SK-N-SH (cell line): ENCODE data around the gene RNASE9. TPM values are rescaled to one million over a fixed set of nuclear protein-coding genes. Genes with fewer than 3 reads are reported as not detected.

Source experiments
- CTCF ChIA-PET: fragments of 300-600, 350-600 bp; formaldehyde crosslinking; extraction: SDS; loops from one replicate; lab custom pipeline; 2021; lab: Yijun Ruan, JAX
- POLR2A ChIA-PET: fragments of 350-600 bp; sonication (Branson Sonifier 250); formaldehyde crosslinking; extraction: SDS; loops from one replicate; lab custom pipeline; 2020; ENCODE audit warnings: antibody characterized with exemption, inconsistent platforms; lab: Yijun Ruan, JAX
- DNase-seq: peaks from one replicate; pipeline ENCODE4 v3.0.0; 2012
- H2AFZ ChIP-seq: fragments of 200-600 bp; sonication (generic); 2 replicates; pipeline ENCODE4 v1.8.1; 2016; ENCODE audit warnings: antibody characterized with exemption, mild to moderate bottlenecking, low read depth
- H3F3A ChIP-seq: fragments of 200-600 bp; sonication (generic); replicated peaks from 2 replicates; pipeline ENCODE3; 2016; ENCODE audit warnings: antibody characterized with exemption, mild to moderate bottlenecking; ENCODE audit not compliant: insufficient read depth
- H3K27ac ChIP-seq, 2 experiments: fragments of 200-500 bp in 1 of 2; fragments of 200-600 bp in 1 of 2; sonication (Bioruptor generic) in 1 of 2; sonication (generic), shearing (Covaris generic) in 1 of 2; 2 replicates each; pipeline versions ENCODE4 v1.5.1 to v1.6.1; 2014 to 2016; ENCODE audit warnings: low read depth in 2 of 2, inconsistent platforms in 1 of 2, low read length in 1 of 2, mild to moderate bottlenecking in 1 of 2, mixed read lengths in 1 of 2
- H3K27me3 ChIP-seq: fragments of 200-600 bp; sonication (generic), shearing (Covaris generic); 2 replicates; pipeline ENCODE4 v1.6.1; 2016; ENCODE audit warnings: mixed run types; ENCODE audit not compliant: insufficient read depth
- H3K36me3 ChIP-seq, 2 experiments: fragments of 200-500 bp in 1 of 2; fragments of 200-600 bp in 1 of 2; sonication (Bioruptor generic) in 1 of 2; sonication (generic) in 1 of 2; replicated peaks in 1 of 2; 2 replicates each; pipeline versions ENCODE3 to v1.5.1; 2014 to 2016; ENCODE audit warnings: low read length in 1 of 2, mild to moderate bottlenecking in 1 of 2; ENCODE audit not compliant: insufficient read depth in 2 of 2, control insufficient read depth in 1 of 2
- H3K4me1 ChIP-seq, 2 experiments: fragments of 200-500 bp in 1 of 2; fragments of 200-600 bp in 1 of 2; sonication (Bioruptor generic) in 1 of 2; sonication (generic), shearing (Covaris generic) in 1 of 2; 2 replicates each; pipeline versions ENCODE4 v1.5.1 to v1.6.1; 2014 to 2016; ENCODE audit warnings: low read depth in 1 of 2, low read length in 1 of 2, mixed run types in 1 of 2; ENCODE audit not compliant: insufficient read depth in 2 of 2, control insufficient read depth in 1 of 2
- H3K4me2 ChIP-seq: fragments of 200-600 bp; sonication (generic), shearing (Covaris generic); 2 replicates; pipeline ENCODE4 v1.6.1; 2017; ENCODE audit warnings: mixed run types
- H3K4me3 ChIP-seq, 2 experiments: fragments of 200-500 bp in 1 of 2; fragments of 200-600 bp in 1 of 2; sonication (Bioruptor generic) in 1 of 2; sonication (generic), shearing (Covaris generic) in 1 of 2; 2 replicates each; pipeline versions ENCODE4 v1.5.1 to v1.8.1; 2014 to 2016; ENCODE audit warnings: low read depth in 2 of 2, inconsistent platforms in 1 of 2, low read length in 1 of 2, mild to moderate bottlenecking in 1 of 2, mixed read lengths in 1 of 2, moderate library complexity in 1 of 2
- H3K79me2 ChIP-seq: fragments of 200-600 bp; sonication (generic); 2 replicates; pipeline ENCODE4 v1.8.1; 2017; ENCODE audit warnings: mild to moderate bottlenecking; ENCODE audit not compliant: insufficient read depth
- H3K9ac ChIP-seq: fragments of 200-600 bp; sonication (generic); 2 replicates; pipeline ENCODE4 v1.6.1; 2017; ENCODE audit warnings: mixed run types
- H3K9me2 ChIP-seq: fragments of 200-600 bp; sonication (generic); 2 replicates; pipeline ENCODE4 v1.6.1; 2017; ENCODE audit warnings: mixed run types
- H3K9me3 ChIP-seq: fragments of 200-600 bp; sonication (generic); 2 replicates; pipeline ENCODE4 v1.6.1; 2017; ENCODE audit warnings: mixed run types, mild to moderate bottlenecking, moderate library complexity
- H4K20me1 ChIP-seq: fragments of 200-600 bp; sonication (generic); 2 replicates; pipeline ENCODE4 v1.6.1; 2017; ENCODE audit warnings: mild to moderate bottlenecking, mixed run types; ENCODE audit not compliant: insufficient read depth
- CHD2 ChIP-seq: fragments of 150-350 bp; IDR thresholded peaks from 2 replicates; pipeline ENCODE4 v1.6.1; 2018; ENCODE audit warnings: low read length; ENCODE audit not compliant: partially characterized antibody
- ELF1 ChIP-seq: IDR thresholded peaks from 2 replicates; pipeline ENCODE4 v1.4.0; 2012
- EZH2phosphoT487 ChIP-seq: fragments of 200-600 bp; sonication (generic); IDR thresholded peaks from 2 replicates; pipeline ENCODE4 v1.6.1; 2017; ENCODE audit warnings: low read depth, mixed run types, mild to moderate bottlenecking, antibody characterized with exemption, moderate library complexity, borderline replicate concordance
- FOSL2 ChIP-seq: IDR thresholded peaks from 2 replicates; pipeline ENCODE4 v1.4.0; 2012; ENCODE audit warnings: low read depth, mild to moderate bottlenecking, moderate library complexity, borderline replicate concordance
- FOXM1 ChIP-seq: IDR thresholded peaks from 2 replicates; pipeline ENCODE4 v1.4.0; 2012; ENCODE audit warnings: low read depth, mild to moderate bottlenecking
- GATA2 ChIP-seq: sonication (generic); formaldehyde crosslinking; IDR thresholded peaks from 2 replicates; pipeline ENCODE4 v1.5.0; 2020; ENCODE audit warnings: mild to moderate bottlenecking, missing genetic modification reagents
- MEF2A ChIP-seq: IDR thresholded peaks from 2 replicates; pipeline ENCODE4 v1.4.0; 2012; ENCODE audit warnings: low read depth, borderline replicate concordance
- MXI1 ChIP-seq: IDR thresholded peaks from 2 replicates; pipeline ENCODE4 v1.6.1; 2012; ENCODE audit warnings: mild to moderate bottlenecking, low read depth, low read length, improper control_type of control experiment
- NFIC ChIP-seq: IDR thresholded peaks from 2 replicates; pipeline ENCODE4 v1.4.0; 2012; ENCODE audit warnings: borderline replicate concordance
- POLR2AphosphoS5 ChIP-seq: IDR thresholded peaks from 2 replicates; pipeline ENCODE4 v1.6.1; 2012; ENCODE audit warnings: low read depth, low read length
- RAD21 ChIP-seq: IDR thresholded peaks from 2 replicates; pipeline ENCODE4 v1.6.1; 2012; ENCODE audit warnings: mild to moderate bottlenecking, low read length
- REST ChIP-seq: IDR thresholded peaks from 2 replicates; pipeline ENCODE4 v1.6.1; 2012; ENCODE audit warnings: mild to moderate bottlenecking, low read depth, low read length, moderate library complexity
- RXRA ChIP-seq: IDR thresholded peaks from 2 replicates; pipeline ENCODE4 v1.4.0; 2012; ENCODE audit warnings: low read depth, mild to moderate bottlenecking, borderline replicate concordance
- SIN3A ChIP-seq: IDR thresholded peaks from 2 replicates; pipeline ENCODE4 v1.6.1; 2012; ENCODE audit warnings: low read depth, mild to moderate bottlenecking, low read length, moderate library complexity, borderline replicate concordance
- USF1 ChIP-seq: IDR thresholded peaks from 2 replicates; pipeline ENCODE4 v1.4.0; 2012; ENCODE audit warnings: low read depth, borderline replicate concordance
- ZBTB33 ChIP-seq: IDR thresholded peaks from 2 replicates; pipeline ENCODE4 v1.4.0; 2012; ENCODE audit warnings: low read depth, borderline replicate concordance
- WGBS: methylation state at CpG from one replicate; pipeline ENCODE4 v1.1.6; 2017; ENCODE audit warnings: low lambda C conversion rate; 5-methylcytosine and 5-hydroxymethylcytosine counted together
- polyA plus RNA-seq, 3 experiments: library from polyadenylated mRNA; depleted of rRNA; stranded (reverse); fragments of >200 nt; gene quantifications; 2 replicates each; pipeline ENCODE4 v1.2.3, GENCODE V29; 2012
- TF ChIP-seq, protein P1 (sequence below): fragments of 150-350 bp; IDR thresholded peaks from 2 replicates; pipeline ENCODE4 v1.6.1; 2017; ENCODE audit warnings: antibody characterized with exemption, low read length, low read depth, borderline replicate concordance
- TF ChIP-seq, protein P2 (sequence below): fragments of 150-350 bp; IDR thresholded peaks from 2 replicates; pipeline ENCODE4 v1.6.1; 2016; ENCODE audit warnings: mild to moderate bottlenecking, low read depth, low read length

The RNASE9 gene
- polyA plus RNA-seq, 1 of the 3 experiments (the other 2 are of a cell fraction): not detected

- H3K4me2 ChIP-seq: no peak overlapping the region
- H3K79me2 ChIP-seq: no peaks in the 10 kb centered on the region
- no peak overlapping the region for H3K4me3 ChIP-seq
- no peaks in the 10 kb centered on the region for H3K9me3 ChIP-seq
- ChIA-PET CTCF (interaction anchor here (0.6 to 1.2 kb wide), 2 partner anchors 87 to 449 kb away, joined by 3 to 5 read pairs; no protein-coding TSS in a partner anchor), POLR2A (no interaction called here)
- H3K9ac ChIP-seq: no peak overlapping the region
- no peak overlapping the region for H3K27ac ChIP-seq
- H3F3A ChIP-seq: no peaks in the 10 kb centered on the region
- no peak for DNase-seq
- H2AFZ ChIP-seq: no peak overlapping the region
- no peak for TF ChIP-seq MXI1
- TF ChIP-seq GATA2 (CRISPR knock-in tag): no peak
- TF ChIP-seq, protein P1, sequence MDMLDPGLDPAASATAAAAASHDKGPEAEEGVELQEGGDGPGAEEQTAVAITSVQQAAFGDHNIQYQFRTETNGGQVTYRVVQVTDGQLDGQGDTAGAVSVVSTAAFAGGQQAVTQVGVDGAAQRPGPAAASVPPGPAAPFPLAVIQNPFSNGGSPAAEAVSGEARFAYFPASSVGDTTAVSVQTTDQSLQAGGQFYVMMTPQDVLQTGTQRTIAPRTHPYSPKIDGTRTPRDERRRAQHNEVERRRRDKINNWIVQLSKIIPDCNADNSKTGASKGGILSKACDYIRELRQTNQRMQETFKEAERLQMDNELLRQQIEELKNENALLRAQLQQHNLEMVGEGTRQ: no peak
- no peak for TF ChIP-seq FOSL2
- TF ChIP-seq RAD21: no peak
- TF ChIP-seq CHD2: no peak
- TF ChIP-seq, protein P2, sequence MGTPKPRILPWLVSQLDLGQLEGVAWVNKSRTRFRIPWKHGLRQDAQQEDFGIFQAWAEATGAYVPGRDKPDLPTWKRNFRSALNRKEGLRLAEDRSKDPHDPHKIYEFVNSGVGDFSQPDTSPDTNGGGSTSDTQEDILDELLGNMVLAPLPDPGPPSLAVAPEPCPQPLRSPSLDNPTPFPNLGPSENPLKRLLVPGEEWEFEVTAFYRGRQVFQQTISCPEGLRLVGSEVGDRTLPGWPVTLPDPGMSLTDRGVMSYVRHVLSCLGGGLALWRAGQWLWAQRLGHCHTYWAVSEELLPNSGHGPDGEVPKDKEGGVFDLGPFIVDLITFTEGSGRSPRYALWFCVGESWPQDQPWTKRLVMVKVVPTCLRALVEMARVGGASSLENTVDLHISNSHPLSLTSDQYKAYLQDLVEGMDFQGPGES: no peak
- TF ChIP-seq SIN3A: no peak
- TF ChIP-seq FOXM1: no peak
- no peak for TF ChIP-seq ELF1
- TF ChIP-seq USF1: no peak
- TF ChIP-seq RXRA: no peak
- TF ChIP-seq NFIC: no peak
- TF ChIP-seq POLR2AphosphoS5: no peak
- no peak for TF ChIP-seq ZBTB33
- no peak for TF ChIP-seq EZH2phosphoT487
- no peak for TF ChIP-seq MEF2A
- TF ChIP-seq REST: no peak
- H4K20me1 ChIP-seq: no peaks in the 10 kb centered on the region
- WGBS: 0% methylated on average over 1 of the region's 1 CpG
- H3K9me2 ChIP-seq: no peaks in the 10 kb centered on the region
- H3K36me3 ChIP-seq: no peaks in the 10 kb centered on the region
- no peaks in the 10 kb centered on the region; the same call in 1 of the 2 replicates for H3K27me3 ChIP-seq
- H3K4me1 ChIP-seq: no peaks in the 10 kb centered on the region
Observed at GRCh38 chr14:20522332-20522731, 38.5 kb downstream of the RNASE9 start.
